ENCODE results near the gene CLMP. TPM values are rescaled to one million over a fixed set of nuclear protein-coding genes. Genes with fewer than 3 reads are reported as not detected.

Gene CLMP
- total and polyA plus RNA-seq, 9 donors = 11.9 to 70.5 (median 25.3) TPM

DNA sequence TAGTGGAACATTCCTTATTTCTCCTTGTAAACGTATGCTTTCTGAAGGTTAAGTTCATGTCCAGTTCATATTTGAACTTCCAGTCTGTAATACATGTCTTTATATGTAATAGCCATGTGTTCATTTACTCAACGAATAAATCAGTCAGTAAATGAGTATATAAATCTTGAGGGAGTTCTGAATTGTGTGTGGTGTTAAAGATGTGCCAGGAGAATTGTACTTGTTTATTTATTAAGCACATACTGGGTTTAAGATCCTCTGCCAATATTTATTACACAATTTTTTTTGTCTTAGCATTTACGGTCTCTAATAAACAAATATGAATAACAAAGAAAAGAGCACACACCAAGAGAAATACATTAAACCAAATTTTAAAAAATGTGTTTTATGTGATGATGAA lies 26.5 kb upstream of the CLMP start:
- H3K4me3 ChIP-seq = no peak overlapping the region
- WGBS, 3 donors = 81 to 83% (median 81%) methylated on average over 3 of the region's 3 CpGs
- no peaks in the 10 kb centered on the region for H3K36me3 ChIP-seq
- intact Hi-C loops (cut with DNase I) = no loop called here
- TF ChIP-seq POLR2A (IDR thresholded peaks at IDR 0.05) (no peak), EP300 (IDR thresholded peaks at IDR 0.05) (no peak)
- TF ChIP-seq, protein P1, sequence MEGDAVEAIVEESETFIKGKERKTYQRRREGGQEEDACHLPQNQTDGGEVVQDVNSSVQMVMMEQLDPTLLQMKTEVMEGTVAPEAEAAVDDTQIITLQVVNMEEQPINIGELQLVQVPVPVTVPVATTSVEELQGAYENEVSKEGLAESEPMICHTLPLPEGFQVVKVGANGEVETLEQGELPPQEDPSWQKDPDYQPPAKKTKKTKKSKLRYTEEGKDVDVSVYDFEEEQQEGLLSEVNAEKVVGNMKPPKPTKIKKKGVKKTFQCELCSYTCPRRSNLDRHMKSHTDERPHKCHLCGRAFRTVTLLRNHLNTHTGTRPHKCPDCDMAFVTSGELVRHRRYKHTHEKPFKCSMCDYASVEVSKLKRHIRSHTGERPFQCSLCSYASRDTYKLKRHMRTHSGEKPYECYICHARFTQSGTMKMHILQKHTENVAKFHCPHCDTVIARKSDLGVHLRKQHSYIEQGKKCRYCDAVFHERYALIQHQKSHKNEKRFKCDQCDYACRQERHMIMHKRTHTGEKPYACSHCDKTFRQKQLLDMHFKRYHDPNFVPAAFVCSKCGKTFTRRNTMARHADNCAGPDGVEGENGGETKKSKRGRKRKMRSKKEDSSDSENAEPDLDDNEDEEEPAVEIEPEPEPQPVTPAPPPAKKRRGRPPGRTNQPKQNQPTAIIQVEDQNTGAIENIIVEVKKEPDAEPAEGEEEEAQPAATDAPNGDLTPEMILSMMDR (IDR thresholded peaks at IDR 0.05) = no peak
- H3K4me1 ChIP-seq (ENCODE audit: insufficient read depth) = peaks cover 4% of the 10 kb centered on the region
- no peaks in the 10 kb centered on the region for H3K27me3 ChIP-seq
- no peaks in the 10 kb centered on the region for H3K9me3 ChIP-seq
- DNase-seq = no peak
- H3K27ac ChIP-seq = no peak overlapping the region

DNA sequence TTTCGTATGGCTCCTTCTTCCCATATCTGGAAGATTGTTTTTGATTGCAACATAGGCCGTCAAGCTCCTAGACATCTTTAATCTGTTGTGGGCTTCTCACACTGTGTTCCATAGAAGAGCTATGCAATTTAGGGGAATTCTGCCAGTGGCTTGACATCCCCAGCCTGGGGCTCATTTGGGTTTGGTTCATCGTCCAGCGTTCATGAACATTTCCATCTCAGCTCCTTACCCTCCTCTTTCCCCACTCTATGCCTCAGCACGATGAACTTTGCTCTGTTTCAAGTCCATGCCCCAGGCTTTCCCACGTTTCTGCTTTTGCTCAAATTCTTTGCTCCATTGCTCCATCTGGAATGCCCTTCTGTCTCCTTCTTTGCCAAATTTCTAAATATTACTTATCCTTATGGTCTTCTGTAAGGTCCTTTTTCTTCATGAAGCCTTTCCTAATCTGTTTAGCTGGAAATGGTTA lies 26.1 kb upstream of the CLMP start:
- Histone ChIP-seq H3K27ac (no peak overlapping the region), H3K27me3 (no peaks in the 10 kb centered on the region), H3K4me1 (ENCODE audit: insufficient read depth) (peaks cover 4% of the 10 kb centered on the region), H3K36me3 (no peaks in the 10 kb centered on the region), H3K4me3 (no peak overlapping the region), H3K9me3 (no peaks in the 10 kb centered on the region)
- no peak for TF ChIP-seq EP300 (IDR thresholded peaks at IDR 0.05)
- TF ChIP-seq POLR2A (IDR thresholded peaks at IDR 0.05) = no peak
- TF ChIP-seq, protein P1 (IDR thresholded peaks at IDR 0.05) = no peak
- intact Hi-C loops (cut with DNase I) = no loop called here
- 58 to 73% (median 70%) methylated on average over 6 of the region's 6 CpGs for WGBS, 3 donors
- no peak for DNase-seq

DNA sequence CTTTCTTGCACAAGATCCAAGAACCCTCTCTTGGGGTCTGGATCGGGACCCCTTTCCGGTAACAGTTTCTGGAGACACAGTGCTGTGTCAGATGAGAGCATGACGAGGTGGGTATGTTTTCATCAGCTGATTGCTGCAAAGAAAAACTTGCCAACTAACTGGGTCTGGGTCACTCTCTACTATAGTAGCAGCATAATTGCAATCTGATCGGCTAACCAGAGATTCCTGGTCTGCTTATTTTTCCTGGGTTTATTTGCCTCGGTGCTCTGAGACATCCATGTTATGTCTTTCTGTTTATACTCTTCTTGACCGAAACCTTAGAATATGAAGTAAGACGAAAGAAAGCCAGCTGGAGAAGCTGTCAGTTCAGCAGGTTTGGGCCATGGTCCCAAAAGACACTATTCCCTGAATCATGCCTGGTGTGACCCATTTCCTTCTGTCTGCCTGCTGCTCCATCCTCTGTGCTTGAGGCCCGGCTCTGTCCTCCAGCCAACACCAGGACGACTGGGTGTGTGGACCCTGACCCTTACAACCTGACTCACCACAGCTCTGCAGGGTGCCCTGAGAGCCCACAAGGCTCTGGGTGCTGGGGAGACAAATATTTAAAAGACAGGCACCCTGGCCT lies 24.1 kb upstream of the CLMP start:
- H3K4me3 ChIP-seq = no peak overlapping the region
- no peaks in the 10 kb centered on the region for H3K36me3 ChIP-seq
- H3K27me3 ChIP-seq = no peaks in the 10 kb centered on the region
- TF ChIP-seq, protein P1 (IDR thresholded peaks at IDR 0.05) = no peak
- TF ChIP-seq POLR2A (IDR thresholded peaks at IDR 0.05) (no peak), EP300 (IDR thresholded peaks at IDR 0.05) (no peak)
- H3K4me1 ChIP-seq (ENCODE audit: insufficient read depth) = peaks cover 4% of the 10 kb centered on the region
- no peak for DNase-seq
- intact Hi-C loops (cut with DNase I) = no loop called here
- WGBS, 3 donors = 55 to 78% (median 68%) methylated on average over 9 of the region's 9 CpGs
- H3K27ac ChIP-seq = no peak overlapping the region
- no peaks in the 10 kb centered on the region for H3K9me3 ChIP-seq

DNA sequence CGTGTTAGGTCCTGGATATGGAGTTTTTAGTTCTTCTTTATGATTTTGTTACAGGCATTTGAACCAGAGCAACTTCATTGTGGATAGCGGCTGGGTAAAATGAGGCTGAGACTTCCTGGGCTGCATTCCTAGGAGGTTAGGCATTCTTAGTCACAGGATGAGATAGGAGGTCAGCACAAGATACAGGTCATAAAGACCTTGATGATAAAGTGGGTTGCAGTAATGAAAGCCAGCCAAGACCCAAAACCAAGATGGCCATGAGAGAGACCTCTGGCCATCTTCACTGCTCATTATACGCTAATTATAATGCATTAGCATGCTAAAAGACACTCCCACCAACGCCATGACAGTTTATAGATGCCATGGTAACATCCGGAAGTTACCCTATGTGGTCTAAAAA lies 23.4 kb upstream of the CLMP start:
- Histone ChIP-seq H3K36me3 (no peaks in the 10 kb centered on the region), H3K4me3 (no peak overlapping the region), H3K9me3 (no peaks in the 10 kb centered on the region), H3K4me1 (ENCODE audit: insufficient read depth) (peaks cover 4% of the 10 kb centered on the region), H3K27me3 (no peaks in the 10 kb centered on the region), H3K27ac (no peak overlapping the region)
- intact Hi-C loops (cut with DNase I) = no loop called here
- TF ChIP-seq, protein P1 (IDR thresholded peaks at IDR 0.05) = no peak
- TF ChIP-seq EP300 (IDR thresholded peaks at IDR 0.05) = no peak
- TF ChIP-seq POLR2A (IDR thresholded peaks at IDR 0.05) = no peak
- WGBS, 3 donors = 55 to 68% (median 66%) methylated on average over 5 of the region's 5 CpGs
- no peak for DNase-seq

Measured in ovary (tissue), 9 donors.